Mesenchymal stem cell (in vitro differentiated cells and primary cell): Measurements from ENCODE around the gene RARS2. TPM values are rescaled to one million over a fixed set of nuclear protein-coding genes. Genes with fewer than 3 reads are reported as not detected.

ENCODE experiments used
- DNase-seq: peaks from one replicate; pipeline ENCODE4 v3.0.0-alpha.2; 2013
- H2AFZ ChIP-seq: one replicate; pipeline ENCODE4 v1.6.1; 2013; ENCODE audit warnings: low read depth, mild to moderate bottlenecking, control low read depth, inconsistent platforms, low read length, moderate library complexity
- H2AK5ac ChIP-seq: 2 replicates; pipeline ENCODE4 v1.6.1; 2013; ENCODE audit warnings: low read length, moderate library complexity, mild to moderate bottlenecking, inconsistent platforms; ENCODE audit not compliant: severe bottlenecking
- H2BK120ac ChIP-seq: one replicate; pipeline ENCODE4 v1.6.1; 2013; ENCODE audit warnings: low read depth, mild to moderate bottlenecking, inconsistent platforms, low read length, moderate library complexity
- H2BK12ac ChIP-seq, 2 experiments: one replicate each; pipeline ENCODE4 v1.6.1; 2013; ENCODE audit warnings: inconsistent platforms in 2 of 2, low read length in 2 of 2, mild to moderate bottlenecking in 2 of 2, moderate library complexity in 2 of 2, control low read depth in 1 of 2
- H2BK15ac ChIP-seq: one replicate; pipeline ENCODE4 v1.6.1; 2013; ENCODE audit warnings: mild to moderate bottlenecking, low read depth, inconsistent platforms; ENCODE audit not compliant: poor library complexity, severe bottlenecking
- H2BK5ac ChIP-seq: 2 replicates; pipeline ENCODE4 v1.6.1; 2013; ENCODE audit warnings: low read depth, mild to moderate bottlenecking, low read length, control low read depth, inconsistent platforms; ENCODE audit not compliant: poor library complexity, severe bottlenecking
- H3K14ac ChIP-seq, 2 experiments: one replicate each; pipeline ENCODE4 v1.6.1; 2013; ENCODE audit warnings: inconsistent platforms in 2 of 2, low read length in 2 of 2, control low read depth in 1 of 2, mild to moderate bottlenecking in 1 of 2, moderate library complexity in 1 of 2
- H3K18ac ChIP-seq, 2 experiments: one replicate each; pipeline ENCODE4 v1.6.1; 2013; ENCODE audit warnings: inconsistent platforms in 2 of 2, low read length in 2 of 2, control low read depth in 1 of 2, low read depth in 1 of 2, mild to moderate bottlenecking in 1 of 2
- H3K23ac ChIP-seq, 2 experiments: one replicate each; pipeline ENCODE4 v1.6.1; 2013; ENCODE audit warnings: inconsistent platforms in 2 of 2, low read length in 2 of 2, mild to moderate bottlenecking in 2 of 2, moderate library complexity in 2 of 2, control low read depth in 1 of 2
- H3K27ac ChIP-seq: 2 replicates; pipeline ENCODE4 v1.5.1; 2013; ENCODE audit warnings: mild to moderate bottlenecking, moderate library complexity, low read length, control low read depth, inconsistent platforms; ENCODE audit not compliant: poor library complexity, severe bottlenecking
- H3K27me3 ChIP-seq, 2 experiments: 2 replicates each; pipeline versions ENCODE4 v1.6.1 to v1.7.0; 2013; ENCODE audit warnings: low read length in 2 of 2, mild to moderate bottlenecking in 2 of 2, moderate library complexity in 2 of 2, control low read depth in 1 of 2, inconsistent platforms in 1 of 2; ENCODE audit not compliant: control insufficient read depth in 1 of 2, insufficient read depth in 1 of 2
- H3K36me3 ChIP-seq, 2 experiments: 2 replicates each; pipeline versions ENCODE4 v1.6.1 to v1.7.0; 2013; ENCODE audit warnings: low read length in 2 of 2, control low read depth in 1 of 2, inconsistent platforms in 1 of 2, low read depth in 1 of 2, mild to moderate bottlenecking in 1 of 2; ENCODE audit not compliant: insufficient read depth in 2 of 2, control insufficient read depth in 1 of 2
- H3K4ac ChIP-seq, 2 experiments: one replicate each; pipeline ENCODE4 v1.6.1; 2013; ENCODE audit warnings: inconsistent platforms in 2 of 2, low read length in 2 of 2, mild to moderate bottlenecking in 2 of 2, moderate library complexity in 2 of 2, control low read depth in 1 of 2, low read depth in 1 of 2
- H3K4me1 ChIP-seq: 2 replicates; pipeline ENCODE4 v1.6.1; 2013; ENCODE audit warnings: low read depth, low read length, control low read depth; ENCODE audit not compliant: control insufficient read depth, insufficient read depth
- H3K4me2 ChIP-seq: 2 replicates; pipeline ENCODE4 v1.6.1; 2013; ENCODE audit warnings: low read length, mild to moderate bottlenecking, inconsistent platforms; ENCODE audit not compliant: poor library complexity, severe bottlenecking
- H3K4me3 ChIP-seq, 2 experiments: 2 replicates each; pipeline versions ENCODE4 v1.5.1 to v1.7.0; 2013; ENCODE audit warnings: low read length in 2 of 2, mild to moderate bottlenecking in 2 of 2, control low read depth in 1 of 2, low read depth in 1 of 2; ENCODE audit not compliant: insufficient read depth in 1 of 2
- H3K79me1 ChIP-seq: replicated peaks from 2 replicates; pipeline ENCODE4 v1.6.1; 2013; ENCODE audit warnings: mild to moderate bottlenecking, control low read depth, low read length, inconsistent platforms; ENCODE audit not compliant: poor library complexity, severe bottlenecking
- H3K9ac ChIP-seq: 2 replicates; pipeline ENCODE4 v1.7.0; 2013; ENCODE audit warnings: mild to moderate bottlenecking, low read length, moderate library complexity
- H3K9me3 ChIP-seq: 2 replicates; pipeline ENCODE4 v1.7.0; 2013; ENCODE audit warnings: mild to moderate bottlenecking, low read length; ENCODE audit not compliant: control insufficient read depth
- H4K8ac ChIP-seq: one replicate; pipeline ENCODE4 v1.6.1; 2013; ENCODE audit warnings: inconsistent platforms, mild to moderate bottlenecking, low read length, moderate library complexity
- H4K91ac ChIP-seq: one replicate; pipeline ENCODE4 v1.6.1; 2013; ENCODE audit warnings: mild to moderate bottlenecking, low read length, inconsistent platforms
- WGBS: methylation state at CpG from one replicate; pipeline ENCODE4 v1.1.7; 2013; ENCODE audit warnings: mixed read lengths; 5-methylcytosine and 5-hydroxymethylcytosine counted together
- polyA plus RNA-seq, 2 experiments: library from polyadenylated mRNA; stranded (reverse); fragments of 200-250 nt; gene quantifications; one replicate each; pipeline ENCODE4 v1.2.3, GENCODE V29; 2013

The RARS2 gene, protein sequence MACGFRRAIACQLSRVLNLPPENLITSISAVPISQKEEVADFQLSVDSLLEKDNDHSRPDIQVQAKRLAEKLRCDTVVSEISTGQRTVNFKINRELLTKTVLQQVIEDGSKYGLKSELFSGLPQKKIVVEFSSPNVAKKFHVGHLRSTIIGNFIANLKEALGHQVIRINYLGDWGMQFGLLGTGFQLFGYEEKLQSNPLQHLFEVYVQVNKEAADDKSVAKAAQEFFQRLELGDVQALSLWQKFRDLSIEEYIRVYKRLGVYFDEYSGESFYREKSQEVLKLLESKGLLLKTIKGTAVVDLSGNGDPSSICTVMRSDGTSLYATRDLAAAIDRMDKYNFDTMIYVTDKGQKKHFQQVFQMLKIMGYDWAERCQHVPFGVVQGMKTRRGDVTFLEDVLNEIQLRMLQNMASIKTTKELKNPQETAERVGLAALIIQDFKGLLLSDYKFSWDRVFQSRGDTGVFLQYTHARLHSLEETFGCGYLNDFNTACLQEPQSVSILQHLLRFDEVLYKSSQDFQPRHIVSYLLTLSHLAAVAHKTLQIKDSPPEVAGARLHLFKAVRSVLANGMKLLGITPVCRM
- polyA plus RNA-seq (2013, experiment 1 of 2): 59.0 TPM
- polyA plus RNA-seq (2013, experiment 2 of 2): 60.7 TPM

DNA sequence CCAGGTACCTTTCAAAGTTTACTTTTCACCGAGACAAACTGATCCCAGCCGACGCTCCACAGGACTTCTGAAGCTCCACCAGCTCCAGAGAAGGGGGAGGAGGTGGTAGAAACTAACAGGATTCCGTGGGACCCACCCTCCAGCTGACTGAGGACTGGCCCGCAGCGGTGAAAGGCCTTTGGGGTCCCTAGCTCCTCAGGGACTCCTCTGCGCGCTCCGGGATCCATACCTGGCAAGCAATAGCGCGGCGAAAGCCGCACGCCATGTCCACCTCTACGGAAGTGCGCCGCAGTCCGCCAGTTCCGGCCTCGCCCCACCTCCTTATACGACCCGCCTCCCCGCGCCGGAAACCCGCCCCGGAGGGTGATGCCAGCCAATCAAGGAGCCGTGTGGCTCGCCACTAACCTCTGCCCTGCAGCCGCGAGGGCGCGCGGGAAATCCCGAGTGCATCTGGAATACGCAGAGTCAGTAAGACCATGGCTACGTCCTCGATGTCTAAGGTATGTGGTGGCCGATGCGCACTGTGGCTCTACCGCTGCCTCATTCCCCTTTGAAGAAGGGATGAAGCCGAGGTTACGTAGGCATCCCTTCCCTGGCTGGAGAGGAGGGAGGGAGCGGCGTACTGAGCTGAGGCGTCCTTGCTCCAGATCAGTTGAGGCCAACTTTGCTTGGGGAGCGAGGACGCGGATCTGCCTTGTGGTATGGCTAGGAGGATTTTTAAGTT lies at the start of gene RARS2, which contains the start of gene ORC3:
TSS of gene RARS2 (minus strand) at position 295 of the 724 bp plus-strand sequence. CDS start at position 265, 30 bp downstream.
TSS of gene ORC3 (plus strand) at position 443 of the 724 bp plus-strand sequence. CDS start at position 477, 34 bp downstream.
- DNase-seq: peak; percentile 96
- Histone ChIP-seq H2BK120ac (no peak within 1 kb of the TSS), H3K14ac (peak within 1 kb of the TSS in 1 of 2 experiments; percentile 56), H2BK5ac (no peak within 1 kb of the TSS), H3K27me3 (no peaks in the 10 kb centered on the region), H3K4me2 (peak within 1 kb of the TSS; percentile 64), H3K23ac (peak within 1 kb of the TSS in 1 of 2 experiments; percentile 47), H3K9ac (peak within 1 kb of the TSS; percentile 98), H3K9me3 (no peaks in the 10 kb centered on the region), H4K8ac (peak within 1 kb of the TSS; percentile 93), H3K4ac (peak within 1 kb of the TSS; percentile 71 to 77), H3K27ac (peak within 1 kb of the TSS; percentile 68), H3K18ac (peak within 1 kb of the TSS; percentile 33 to 86), H2BK15ac (peak within 1 kb of the TSS; percentile 96), H3K4me1 (peaks cover 6% of the 10 kb centered on the region), H2AK5ac (no peak within 1 kb of the TSS), H4K91ac (peak within 1 kb of the TSS; percentile 48), H3K4me3 (peak within 1 kb of the TSS; percentile 86 to 90), H3K36me3 (peaks cover 0 to 15% of the 10 kb centered on the region in 2 experiments), H2AFZ (peak within 1 kb of the TSS; percentile 74), H3K79me1 (peaks cover 9% of the 10 kb centered on the region), H2BK12ac (peak within 1 kb of the TSS in 1 of 2 experiments; percentile 57)
- WGBS: under 1% methylated on average over 48 of the region's 49 CpGs

DNA sequence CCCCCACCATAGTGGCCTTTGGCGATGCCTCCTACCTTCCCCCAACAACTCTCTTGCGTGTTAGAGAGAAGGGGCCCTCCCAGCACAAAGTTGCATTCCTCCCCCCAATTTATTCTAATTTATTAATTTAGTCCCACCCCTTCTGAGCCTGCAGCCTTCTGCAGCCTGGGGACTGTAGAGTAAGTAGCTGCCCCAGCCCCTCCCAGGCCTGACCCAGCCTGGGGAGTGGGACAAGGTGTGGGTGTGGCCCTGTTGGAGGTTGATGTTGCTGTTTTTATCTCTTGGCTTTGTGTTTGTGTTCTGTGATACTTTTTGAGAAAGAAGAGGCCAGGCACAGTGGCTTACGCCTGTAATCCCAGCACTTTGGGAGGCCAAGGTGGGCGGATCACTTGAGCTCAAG lies 49.6 kb upstream of the RARS2 start:
- Histone ChIP-seq H3K23ac (no peak overlapping the region), H3K9me3 (no peaks in the 10 kb centered on the region), H2BK5ac (no peak overlapping the region), H3K4ac (no peak overlapping the region), H3K14ac (no peak overlapping the region), H2AFZ (no peak overlapping the region), H3K4me3 (no peak overlapping the region), H3K27ac (no peak overlapping the region), H2AK5ac (no peak overlapping the region), H3K27me3 (no peaks in the 10 kb centered on the region), H4K91ac (no peak overlapping the region), H3K36me3 (peaks cover 9 to 47% of the 10 kb centered on the region in 2 experiments), H2BK12ac (no peak overlapping the region), H3K79me1 (peaks cover 3% of the 10 kb centered on the region), H2BK15ac (no peak overlapping the region), H4K8ac (no peak overlapping the region), H3K4me1 (no peaks in the 10 kb centered on the region), H2BK120ac (no peak overlapping the region), H3K9ac (no peak overlapping the region), H3K18ac (no peak overlapping the region), H3K4me2 (no peak overlapping the region)
- WGBS: 100% methylated on average over 2 of the region's 4 CpGs
- no peak for DNase-seq

DNA sequence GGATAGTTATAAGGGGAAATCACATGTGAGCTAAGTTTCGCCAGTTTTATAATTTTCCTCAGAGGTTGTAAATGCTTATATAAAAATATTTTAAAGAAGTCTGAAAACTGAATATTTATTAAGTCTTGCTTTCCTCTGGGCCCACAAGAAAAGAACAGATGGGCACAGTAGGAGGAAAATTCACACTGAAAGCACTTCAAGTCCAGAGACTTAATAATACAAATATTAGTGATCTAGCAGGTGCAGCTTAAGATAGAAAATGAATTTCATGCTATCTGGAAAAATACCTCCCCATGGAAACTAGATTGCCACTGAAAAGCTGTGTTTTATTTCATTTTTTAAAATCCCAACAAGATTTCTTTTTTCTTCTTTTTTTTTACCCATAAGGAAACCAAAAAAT lies 47.3 kb upstream of the RARS2 start:
- H2BK5ac ChIP-seq: no peak overlapping the region
- no peak overlapping the region for H4K8ac ChIP-seq
- no peak overlapping the region for H2BK15ac ChIP-seq
- H2BK12ac ChIP-seq: no peak overlapping the region
- H3K27ac ChIP-seq: no peak overlapping the region
- no peaks in the 10 kb centered on the region for H3K4me1 ChIP-seq
- H2BK120ac ChIP-seq: no peak overlapping the region
- H3K4ac ChIP-seq: no peak overlapping the region
- H3K79me1 ChIP-seq: peaks cover 5% of the 10 kb centered on the region
- H3K9me3 ChIP-seq: no peaks in the 10 kb centered on the region
- no peak overlapping the region for H4K91ac ChIP-seq
- H3K23ac ChIP-seq: no peak overlapping the region
- no peak overlapping the region for H3K14ac ChIP-seq
- H3K9ac ChIP-seq: no peak overlapping the region
- no peaks in the 10 kb centered on the region for H3K27me3 ChIP-seq
- H3K36me3 ChIP-seq: peaks cover 9 to 63% of the 10 kb centered on the region in 2 experiments
- H2AK5ac ChIP-seq: no peak overlapping the region
- H3K4me3 ChIP-seq: no peak overlapping the region
- no peak for DNase-seq
- H3K18ac ChIP-seq: no peak overlapping the region
- WGBS: no CpG with 5 or more reads among the region's 1 CpG
- no peak overlapping the region for H3K4me2 ChIP-seq
- no peak overlapping the region for H2AFZ ChIP-seq
